Liver (tissue), 9 donors: ENCODE data around the gene RGCC. TPM values are rescaled to one million over a fixed set of nuclear protein-coding genes. Genes with fewer than 3 reads are reported as not detected.

Experiments
- DNase-seq: peaks from one replicate; pipeline ENCODE4 v3.0.0-alpha.2; 2017; ENCODE audit warnings: low spot score
- H3K27ac ChIP-seq, 2 donors: one replicate each; pipeline ENCODE4 v1.7.0; 2013; ENCODE audit warnings: inconsistent platforms in 2 of 2, low read length in 2 of 2, control low read depth in 1 of 2, low read depth in 1 of 2, mild to moderate bottlenecking in 1 of 2
- H3K27me3 ChIP-seq, 4 donors: one replicate each; pipeline versions ENCODE4 v1.6.1 to v1.7.0; 2013; ENCODE audit warnings: low read length in 3 of 4, inconsistent platforms in 1 of 4, mild to moderate bottlenecking in 1 of 4, moderate library complexity in 1 of 4; ENCODE audit not compliant: control insufficient read depth in 4 of 4, insufficient read depth in 4 of 4
- H3K36me3 ChIP-seq, 4 donors: one replicate each; pipeline versions ENCODE4 v1.6.1 to v1.7.0; 2013; ENCODE audit warnings: low read length in 3 of 4, mild to moderate bottlenecking in 3 of 4, low read depth in 1 of 4, moderate library complexity in 1 of 4; ENCODE audit not compliant: control insufficient read depth in 4 of 4, insufficient read depth in 3 of 4
- H3K4me1 ChIP-seq, 4 donors: one replicate each; pipeline versions ENCODE4 v1.6.1 to v1.7.0; 2013; ENCODE audit warnings: low read length in 3 of 4, mild to moderate bottlenecking in 3 of 4, moderate library complexity in 1 of 4; ENCODE audit not compliant: control insufficient read depth in 4 of 4, insufficient read depth in 4 of 4
- H3K4me3 ChIP-seq, 3 donors: one replicate each; pipeline versions ENCODE4 v1.6.1 to v1.7.0; 2013; ENCODE audit warnings: low read length in 3 of 3, control low read depth in 1 of 3, low read depth in 1 of 3, mild to moderate bottlenecking in 1 of 3
- H3K9ac ChIP-seq, 2 donors: one replicate each; pipeline ENCODE4 v1.7.0; 2013; ENCODE audit warnings: low read length in 2 of 2, mild to moderate bottlenecking in 2 of 2, moderate library complexity in 2 of 2, control low read depth in 1 of 2, low read depth in 1 of 2
- H3K9me3 ChIP-seq, 4 donors: one replicate each; pipeline versions ENCODE4 v1.6.1 to v1.7.0; 2013; ENCODE audit warnings: low read length in 3 of 4; ENCODE audit not compliant: control insufficient read depth in 4 of 4
- ATF3 ChIP-seq: IDR thresholded peaks from 2 replicates; pipeline ENCODE4 v1.6.1; 2016; ENCODE audit warnings: antibody characterized with exemption
- EGR1 ChIP-seq, 2 donors: IDR thresholded peaks; 2 replicates each; pipeline ENCODE4 v1.6.1; 2016 to 2018; ENCODE audit warnings: antibody characterized with exemption in 2 of 2, low read depth in 2 of 2
- FOXA1 ChIP-seq: IDR thresholded peaks from 2 replicates; pipeline ENCODE4 v1.6.1; 2016; ENCODE audit warnings: antibody characterized with exemption
- GABPA ChIP-seq, 2 donors: IDR thresholded peaks in 1 of 2; conservative IDR thresholded peaks in 1 of 2; 2 replicates each; pipeline ENCODE4 v1.6.1; 2016; ENCODE audit warnings: antibody characterized with exemption in 2 of 2, mild to moderate bottlenecking in 1 of 2, moderate library complexity in 1 of 2
- HNF4G ChIP-seq: IDR thresholded peaks from 2 replicates; pipeline ENCODE4 v1.6.1; 2016; ENCODE audit warnings: antibody characterized with exemption
- JUND ChIP-seq, 2 donors: IDR thresholded peaks; 2 replicates each; pipeline ENCODE4 v1.6.1; 2016; ENCODE audit warnings: antibody characterized with exemption in 2 of 2
- NR2F2 ChIP-seq: IDR thresholded peaks from 2 replicates; pipeline ENCODE4 v1.6.1; 2016; ENCODE audit warnings: antibody characterized with exemption
- RAD21 ChIP-seq, 2 donors: IDR thresholded peaks; 2 replicates each; pipeline ENCODE4 v1.6.1; 2016; ENCODE audit warnings: antibody characterized with exemption in 2 of 2, mild to moderate bottlenecking in 2 of 2
- RXRA ChIP-seq, 2 donors: IDR thresholded peaks; 2 replicates each; pipeline ENCODE4 v1.6.1; 2017 to 2018; ENCODE audit warnings: antibody characterized with exemption in 2 of 2, mild to moderate bottlenecking in 1 of 2
- SP1 ChIP-seq: IDR thresholded peaks from 2 replicates; pipeline ENCODE4 v1.6.1; 2018; ENCODE audit warnings: antibody characterized with exemption, mild to moderate bottlenecking
- TAF1 ChIP-seq: conservative IDR thresholded peaks from 2 replicates; pipeline ENCODE4 v1.6.1; 2016; ENCODE audit warnings: antibody characterized with exemption, mild to moderate bottlenecking
- YY1 ChIP-seq: IDR thresholded peaks from 2 replicates; pipeline ENCODE4 v1.6.1; 2016; ENCODE audit warnings: antibody characterized with exemption, mild to moderate bottlenecking
- WGBS: extraction: QIAGEN DNeasy Blood & Tissue Kit; methylation state at CpG from one replicate; pipeline ENCODE4 v1.1.7; 2013; 5-methylcytosine and 5-hydroxymethylcytosine counted together
- polyA plus RNA-seq, 2 donors: library from polyadenylated mRNA; stranded (reverse) in 1 of 2; unstranded in 1 of 2; fragments of 200-250 nt in 1 of 2; fragments of >200 nt in 1 of 2; fragmentation: Nextera tagmentation in 1 of 2; extraction: Ambion mirVana in 1 of 2; gene quantifications; one replicate each; pipeline versions ENCODE4 v1.2.1 to v1.2.3, GENCODE V29; 2013 to 2015
- total RNA-seq, 2 donors: library from RNA; depleted of rRNA; stranded (reverse); fragments of >200 nt; gene quantifications; one replicate each; pipeline ENCODE4 v1.2.3, GENCODE V29; 2014
- TF ChIP-seq, protein P1 (sequence below): fragments of 150-350 bp; IDR thresholded peaks from 2 replicates; pipeline ENCODE4 v1.5.1; 2017; ENCODE audit warnings: improper control_type of control experiment, low read depth, low read length; ENCODE audit not compliant: missing input control
- TF ChIP-seq, protein P2 (sequence below): IDR thresholded peaks from 2 replicates; pipeline ENCODE4 v1.6.1; 2016; ENCODE audit warnings: antibody characterized with exemption
- TF ChIP-seq, protein P3 (sequence below): IDR thresholded peaks from 2 replicates; pipeline ENCODE4 v1.6.1; 2016; ENCODE audit warnings: antibody characterized with exemption, mild to moderate bottlenecking
- donor health status: healthy.
- donor health status: healthy.
- donor health status: healthy.
- donor health status: healthy.
- donor health status: healthy.

Gene RGCC
- total and polyA plus RNA-seq, 4 donors = 0.59 to 96.7 (median 1.3) TPM

DNA sequence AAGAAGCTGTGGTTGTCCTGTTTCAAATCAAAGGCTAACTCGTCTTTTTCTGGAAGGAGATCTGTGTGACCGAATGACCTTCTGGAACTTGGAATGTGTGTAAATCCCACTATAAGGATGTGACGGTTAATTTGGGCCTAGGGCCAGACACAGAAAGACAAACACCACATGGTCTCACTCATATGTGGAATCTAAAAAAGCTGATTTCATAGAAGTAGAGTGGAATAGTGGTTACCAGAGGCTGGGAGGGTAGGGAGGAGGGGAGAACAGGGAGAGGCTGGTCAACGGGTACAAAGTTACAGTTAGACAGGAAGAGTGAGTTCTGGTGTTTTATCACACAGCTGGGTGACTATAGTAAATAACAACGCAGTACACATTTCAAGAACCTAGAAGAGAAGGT, 39.3 kb upstream of the RGCC start (continued):
- TF ChIP-seq RXRA (IDR thresholded peaks at IDR 0.05) (no peak), JUND (IDR thresholded peaks at IDR 0.05) (no peak), TAF1 (no peak), FOXA1 (no peak), EGR1 (IDR thresholded peaks at IDR 0.05; ENCODE audit: low read depth in 2 of 2) (no peak)
- TF ChIP-seq, protein P1, sequence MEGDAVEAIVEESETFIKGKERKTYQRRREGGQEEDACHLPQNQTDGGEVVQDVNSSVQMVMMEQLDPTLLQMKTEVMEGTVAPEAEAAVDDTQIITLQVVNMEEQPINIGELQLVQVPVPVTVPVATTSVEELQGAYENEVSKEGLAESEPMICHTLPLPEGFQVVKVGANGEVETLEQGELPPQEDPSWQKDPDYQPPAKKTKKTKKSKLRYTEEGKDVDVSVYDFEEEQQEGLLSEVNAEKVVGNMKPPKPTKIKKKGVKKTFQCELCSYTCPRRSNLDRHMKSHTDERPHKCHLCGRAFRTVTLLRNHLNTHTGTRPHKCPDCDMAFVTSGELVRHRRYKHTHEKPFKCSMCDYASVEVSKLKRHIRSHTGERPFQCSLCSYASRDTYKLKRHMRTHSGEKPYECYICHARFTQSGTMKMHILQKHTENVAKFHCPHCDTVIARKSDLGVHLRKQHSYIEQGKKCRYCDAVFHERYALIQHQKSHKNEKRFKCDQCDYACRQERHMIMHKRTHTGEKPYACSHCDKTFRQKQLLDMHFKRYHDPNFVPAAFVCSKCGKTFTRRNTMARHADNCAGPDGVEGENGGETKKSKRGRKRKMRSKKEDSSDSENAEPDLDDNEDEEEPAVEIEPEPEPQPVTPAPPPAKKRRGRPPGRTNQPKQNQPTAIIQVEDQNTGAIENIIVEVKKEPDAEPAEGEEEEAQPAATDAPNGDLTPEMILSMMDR = no peak

GRCh38 chr13:41418731-41419130, 38.6 kb upstream of the RGCC start:
- Histone ChIP-seq H3K27me3 (no peaks in the 10 kb centered on the region), H3K36me3 (no peaks in the 10 kb centered on the region), H3K9ac (no peak overlapping the region), H3K9me3 (no peaks in the 10 kb centered on the region), H3K4me1 (no peaks in the 10 kb centered on the region), H3K4me3 (no peak overlapping the region), H3K27ac (no peak overlapping the region)
- no peak for TF ChIP-seq RAD21 (IDR thresholded peaks at IDR 0.05)
- TF ChIP-seq YY1 = no peak
- TF ChIP-seq HNF4G = no peak
- no peak for TF ChIP-seq RXRA (IDR thresholded peaks at IDR 0.05)
- TF ChIP-seq, protein P2, sequence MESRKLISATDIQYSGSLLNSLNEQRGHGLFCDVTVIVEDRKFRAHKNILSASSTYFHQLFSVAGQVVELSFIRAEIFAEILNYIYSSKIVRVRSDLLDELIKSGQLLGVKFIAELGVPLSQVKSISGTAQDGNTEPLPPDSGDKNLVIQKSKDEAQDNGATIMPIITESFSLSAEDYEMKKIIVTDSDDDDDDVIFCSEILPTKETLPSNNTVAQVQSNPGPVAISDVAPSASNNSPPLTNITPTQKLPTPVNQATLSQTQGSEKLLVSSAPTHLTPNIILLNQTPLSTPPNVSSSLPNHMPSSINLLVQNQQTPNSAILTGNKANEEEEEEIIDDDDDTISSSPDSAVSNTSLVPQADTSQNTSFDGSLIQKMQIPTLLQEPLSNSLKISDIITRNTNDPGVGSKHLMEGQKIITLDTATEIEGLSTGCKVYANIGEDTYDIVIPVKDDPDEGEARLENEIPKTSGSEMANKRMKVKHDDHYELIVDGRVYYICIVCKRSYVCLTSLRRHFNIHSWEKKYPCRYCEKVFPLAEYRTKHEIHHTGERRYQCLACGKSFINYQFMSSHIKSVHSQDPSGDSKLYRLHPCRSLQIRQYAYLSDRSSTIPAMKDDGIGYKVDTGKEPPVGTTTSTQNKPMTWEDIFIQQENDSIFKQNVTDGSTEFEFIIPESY = no peak
- no peak for TF ChIP-seq EGR1 (IDR thresholded peaks at IDR 0.05; ENCODE audit: low read depth in 2 of 2)
- no peak for TF ChIP-seq ATF3
- TF ChIP-seq JUND (IDR thresholded peaks at IDR 0.05) = no peak
- TF ChIP-seq GABPA (IDR thresholded peaks at IDR 0.05 in 1 of 2, conservative IDR thresholded peaks at IDR 0.05 in 1 of 2) = no peak
- TF ChIP-seq NR2F2 = no peak
- TF ChIP-seq, protein P3, sequence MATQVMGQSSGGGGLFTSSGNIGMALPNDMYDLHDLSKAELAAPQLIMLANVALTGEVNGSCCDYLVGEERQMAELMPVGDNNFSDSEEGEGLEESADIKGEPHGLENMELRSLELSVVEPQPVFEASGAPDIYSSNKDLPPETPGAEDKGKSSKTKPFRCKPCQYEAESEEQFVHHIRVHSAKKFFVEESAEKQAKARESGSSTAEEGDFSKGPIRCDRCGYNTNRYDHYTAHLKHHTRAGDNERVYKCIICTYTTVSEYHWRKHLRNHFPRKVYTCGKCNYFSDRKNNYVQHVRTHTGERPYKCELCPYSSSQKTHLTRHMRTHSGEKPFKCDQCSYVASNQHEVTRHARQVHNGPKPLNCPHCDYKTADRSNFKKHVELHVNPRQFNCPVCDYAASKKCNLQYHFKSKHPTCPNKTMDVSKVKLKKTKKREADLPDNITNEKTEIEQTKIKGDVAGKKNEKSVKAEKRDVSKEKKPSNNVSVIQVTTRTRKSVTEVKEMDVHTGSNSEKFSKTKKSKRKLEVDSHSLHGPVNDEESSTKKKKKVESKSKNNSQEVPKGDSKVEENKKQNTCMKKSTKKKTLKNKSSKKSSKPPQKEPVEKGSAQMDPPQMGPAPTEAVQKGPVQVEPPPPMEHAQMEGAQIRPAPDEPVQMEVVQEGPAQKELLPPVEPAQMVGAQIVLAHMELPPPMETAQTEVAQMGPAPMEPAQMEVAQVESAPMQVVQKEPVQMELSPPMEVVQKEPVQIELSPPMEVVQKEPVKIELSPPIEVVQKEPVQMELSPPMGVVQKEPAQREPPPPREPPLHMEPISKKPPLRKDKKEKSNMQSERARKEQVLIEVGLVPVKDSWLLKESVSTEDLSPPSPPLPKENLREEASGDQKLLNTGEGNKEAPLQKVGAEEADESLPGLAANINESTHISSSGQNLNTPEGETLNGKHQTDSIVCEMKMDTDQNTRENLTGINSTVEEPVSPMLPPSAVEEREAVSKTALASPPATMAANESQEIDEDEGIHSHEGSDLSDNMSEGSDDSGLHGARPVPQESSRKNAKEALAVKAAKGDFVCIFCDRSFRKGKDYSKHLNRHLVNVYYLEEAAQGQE = no peak
- no peak for TF ChIP-seq SP1
- no peak for DNase-seq
- WGBS = 91% methylated on average over 2 of the region's 2 CpGs
